H1 (cell line): ENCODE measurements around the gene CCDC63. TPM values are rescaled to one million over a fixed set of nuclear protein-coding genes. Genes with fewer than 3 reads are reported as not detected.

ENCODE experiments used
- ATF2 ChIP-seq: IDR thresholded peaks from 2 replicates; pipeline ENCODE4 v1.6.1; 2012; ENCODE audit warnings: low read length, inconsistent platforms
- CBX5 ChIP-seq: fragments of 300-800, 300-1000 bp; sonication (generic); IDR thresholded peaks from 2 replicates; pipeline ENCODE4 v1.7.1; 2016; ENCODE audit warnings: antibody characterized with exemption, low read length, low read depth
- MAFK ChIP-seq: IDR thresholded peaks from 2 replicates; pipeline ENCODE4 v1.6.1; 2012; ENCODE audit warnings: low read depth, mild to moderate bottlenecking, improper control_type of control experiment, low read length
- POLR2A ChIP-seq, 2 experiments: IDR thresholded peaks; 1 replicate in 1 of 2; 2 replicates in 1 of 2; pipeline ENCODE4 v1.6.1; 2011; ENCODE audit warnings: low read depth in 2 of 2, low read length in 2 of 2, mild to moderate bottlenecking in 2 of 2; ENCODE audit errors: control extremely low read depth in 1 of 2
- USF2 ChIP-seq: IDR thresholded peaks from 2 replicates; pipeline ENCODE4 v1.6.1; 2011; ENCODE audit warnings: low read length, improper control_type of control experiment
- polyA plus RNA-seq, 7 experiments: library from polyadenylated mRNA; depleted of rRNA in 3 of 7; stranded (reverse) in 5 of 7; unstranded in 2 of 7; fragments of >200 nt in 5 of 7; fragments of 200-250 nt in 2 of 7; gene quantifications; 1 replicate in 5 of 7; 2 replicates in 1 of 7; 4 replicates in 1 of 7; pipeline versions ENCODE4 v1.2.1 to v1.2.3, GENCODE V29; 2011 to 2013; ENCODE audit warnings: missing spikeins in 2 of 7, mixed read lengths in 2 of 7
- total RNA-seq: library from RNA; stranded (reverse); fragmentation: NEBNext Ultra II Directional; extraction: Animal tissue kit (Norgen Biotek cat#: 25700); gene quantifications from 2 replicates; pipeline ENCODE4 v1.2.1, GENCODE V29; 2021

Gene CCDC63
- total and polyA plus RNA-seq, 2 of the 8 experiments (the other 6 are each of a cell fraction or from before 2014, with no cell fraction given), result 0.42 to 0.93 TPM

- TF ChIP-seq CBX5 (no peak), ATF2 (no peak), MAFK (no peak), USF2 (no peak), POLR2A (IDR thresholded peaks at IDR 0.05; ENCODE audit: control extremely low read depth in 1 of 2, low read depth in 2 of 2, low read length in 2 of 2) (no peak)
These were observed 33.5 kb upstream of the CCDC63 start (continued) for GRCh38 chr12:110813285-110813684.
